ENCODE measurements around the gene SUFU.
"Not testable (repeated sequence)": the region's sequence is repeated elsewhere in the genome, so short reads cannot be mapped to it uniquely, and the experiment has no call there.

Gene SUFU

GRCh38 chr10:102651455-102652169 is 147.8 kb downstream of the SUFU start:
- DNase-seq (ENCODE audit: low read depth): no peak

GRCh38 chr10:102652170-102652916 is 148.6 kb downstream of the SUFU start:
- DNase-seq (ENCODE audit: low read depth): no peak

GRCh38 chr10:102653060-102653459 is 149.3 kb downstream of the SUFU start:
- no peak for DNase-seq (ENCODE audit: low read depth)

- DNase-seq (ENCODE audit: low read depth): no peak
Observed at GRCh38 chr10:102654566-102654965, 150.8 kb downstream of the SUFU start.

GRCh38 chr10:102654969-102655368 is 151.2 kb downstream of the SUFU start:
- DNase-seq (ENCODE audit: low read depth): no peak

GRCh38 chr10:102656026-102656425 is 152.3 kb downstream of the SUFU start:
- no peak for DNase-seq (ENCODE audit: low read depth)

GRCh38 chr10:102656791-102657371 is 153.1 kb downstream of the SUFU start:
- no peak for DNase-seq (ENCODE audit: low read depth)

- no peak for DNase-seq (ENCODE audit: low read depth)
Observed at GRCh38 chr10:102657451-102657850, 153.7 kb downstream of the SUFU start.

GRCh38 chr10:102657984-102658724 is 154.4 kb downstream of the SUFU start:
- DNase-seq (ENCODE audit: low read depth): no peak

GRCh38 chr10:102658802-102659201 is 155.0 kb downstream of the SUFU start:
- no peak for DNase-seq (ENCODE audit: low read depth)

GRCh38 chr10:102660888-102661657 is 157.3 kb downstream of the SUFU start:
- DNase-seq (ENCODE audit: low read depth): no peak

GRCh38 chr10:102661658-102662028 is 157.9 kb downstream of the SUFU start:
- no peak for DNase-seq (ENCODE audit: low read depth)

- no peak for DNase-seq (ENCODE audit: low read depth)
Observed at GRCh38 chr10:102665904-102666509, 162.2 kb downstream of the SUFU start.

- not testable (repeated sequence) for DNase-seq (ENCODE audit: low read depth)
Observed at GRCh38 chr10:102667411-102667810, 163.6 kb downstream of the SUFU start.

- no peak for DNase-seq (ENCODE audit: low read depth)
Observed at GRCh38 chr10:102668326-102669107, 164.7 kb downstream of the SUFU start.

- DNase-seq (ENCODE audit: low read depth): no peak
Observed at GRCh38 chr10:102669206-102670064, 165.7 kb downstream of the SUFU start.

- DNase-seq (ENCODE audit: low read depth): no peak
Observed at GRCh38 chr10:102670065-102670670, 166.4 kb downstream of the SUFU start.

- DNase-seq (ENCODE audit: low read depth): no peak
Observed at GRCh38 chr10:102670871-102671434, 167.2 kb downstream of the SUFU start.
